ENCODE results near the gene CDKN2AIP.

Gene CDKN2AIP

GRCh38 chr4:183407635-183408464 lies 36.6 kb upstream of the CDKN2AIP start:
- peak overlapping the region; percentile 84 for H3K4me3 Mint-ChIP-seq
- DNase-seq (ENCODE audit: low spot score in 2 of 2) (no peak), ATAC-seq (ENCODE audit: low read depth) (no peak)
- H3K27ac Mint-ChIP-seq: peak overlapping the region; percentile 93
- H3K27me3 Mint-ChIP-seq: no peaks in the 10 kb centered on the region
- H3K4me1 Mint-ChIP-seq: peaks cover 7% of the 10 kb centered on the region
- H3K9me3 Mint-ChIP-seq: no peaks in the 10 kb centered on the region
- H3K36me3 Mint-ChIP-seq: no peaks in the 10 kb centered on the region

GRCh38 chr4:183408796-183409195 lies 35.6 kb upstream of the CDKN2AIP start:
- Mint-ChIP-seq H3K4me1 (peaks cover 7% of the 10 kb centered on the region), H3K4me3 (no peak overlapping the region), H3K27me3 (no peaks in the 10 kb centered on the region), H3K36me3 (no peaks in the 10 kb centered on the region), H3K9me3 (no peaks in the 10 kb centered on the region), H3K27ac (no peak overlapping the region)
- ATAC-seq (ENCODE audit: low read depth) (no peak), DNase-seq (ENCODE audit: low spot score in 2 of 2) (no peak)

- no peaks in the 10 kb centered on the region for H3K9me3 Mint-ChIP-seq
- H3K36me3 Mint-ChIP-seq: no peaks in the 10 kb centered on the region
- no peak overlapping the region for H3K27ac Mint-ChIP-seq
- ATAC-seq (ENCODE audit: low read depth): no peak
- no peak for DNase-seq (ENCODE audit: low spot score in 2 of 2)
- H3K27me3 Mint-ChIP-seq: no peaks in the 10 kb centered on the region
- no peak overlapping the region for H3K4me3 Mint-ChIP-seq
- peaks cover 7% of the 10 kb centered on the region for H3K4me1 Mint-ChIP-seq
Observed at GRCh38 chr4:183409483-183409882, 35.0 kb upstream of the CDKN2AIP start.

GRCh38 chr4:183409934-183410333 lies 34.5 kb upstream of the CDKN2AIP start:
- no peak for ATAC-seq (ENCODE audit: low read depth)
- no peak for DNase-seq (ENCODE audit: low spot score in 2 of 2)
- Mint-ChIP-seq H3K9me3 (no peaks in the 10 kb centered on the region), H3K4me1 (peaks cover 7% of the 10 kb centered on the region), H3K27me3 (peaks cover under 1% of the 10 kb centered on the region), H3K4me3 (no peak overlapping the region), H3K27ac (no peak overlapping the region), H3K36me3 (no peaks in the 10 kb centered on the region)

- Mint-ChIP-seq H3K4me3 (no peak overlapping the region), H3K27ac (no peak overlapping the region), H3K27me3 (peaks cover 4% of the 10 kb centered on the region), H3K9me3 (no peaks in the 10 kb centered on the region), H3K36me3 (no peaks in the 10 kb centered on the region), H3K4me1 (peaks cover 7% of the 10 kb centered on the region)
- DNase-seq (ENCODE audit: low spot score in 2 of 2): no peak
- no peak for ATAC-seq (ENCODE audit: low read depth)
Observed at GRCh38 chr4:183411291-183411861, 33.1 kb upstream of the CDKN2AIP start.

GRCh38 chr4:183412821-183413220 lies 31.6 kb upstream of the CDKN2AIP start:
- Mint-ChIP-seq H3K4me3 (no peak overlapping the region), H3K36me3 (no peaks in the 10 kb centered on the region), H3K27ac (no peak overlapping the region), H3K4me1 (peaks cover 2% of the 10 kb centered on the region), H3K27me3 (peaks cover 4% of the 10 kb centered on the region), H3K9me3 (no peaks in the 10 kb centered on the region)
- no peak for DNase-seq (ENCODE audit: low spot score in 2 of 2)
- no peak for ATAC-seq (ENCODE audit: low read depth)

GRCh38 chr4:183413234-183414200 lies 30.9 kb upstream of the CDKN2AIP start:
- Mint-ChIP-seq H3K36me3 (no peaks in the 10 kb centered on the region), H3K27ac (no peak overlapping the region), H3K9me3 (no peaks in the 10 kb centered on the region), H3K27me3 (peaks cover 4% of the 10 kb centered on the region), H3K4me3 (no peak overlapping the region), H3K4me1 (no peaks in the 10 kb centered on the region)
- no peak for ATAC-seq (ENCODE audit: low read depth)
- no peak for DNase-seq (ENCODE audit: low spot score in 2 of 2)

- no peaks in the 10 kb centered on the region for H3K9me3 Mint-ChIP-seq
- H3K36me3 Mint-ChIP-seq: no peaks in the 10 kb centered on the region
- DNase-seq (ENCODE audit: low spot score in 2 of 2): no peak
- no peak overlapping the region for H3K4me3 Mint-ChIP-seq
- ATAC-seq (ENCODE audit: low read depth): no peak
- H3K27me3 Mint-ChIP-seq: peaks cover 10% of the 10 kb centered on the region
- no peaks in the 10 kb centered on the region for H3K4me1 Mint-ChIP-seq
- H3K27ac Mint-ChIP-seq: no peak overlapping the region
Observed at GRCh38 chr4:183416879-183417755, 27.3 kb upstream of the CDKN2AIP start.

GRCh38 chr4:183422962-183423631 lies 21.3 kb upstream of the CDKN2AIP start:
- DNase-seq (ENCODE audit: low spot score in 2 of 2): no peak
- Mint-ChIP-seq H3K27me3 (peaks cover 8% of the 10 kb centered on the region), H3K9me3 (no peaks in the 10 kb centered on the region), H3K4me3 (no peak overlapping the region), H3K36me3 (no peaks in the 10 kb centered on the region), H3K4me1 (no peaks in the 10 kb centered on the region), H3K27ac (no peak overlapping the region)
- ATAC-seq (ENCODE audit: low read depth): no peak

- no peak overlapping the region for H3K4me3 Mint-ChIP-seq
- DNase-seq (ENCODE audit: low spot score in 2 of 2): no peak
- no peak for ATAC-seq (ENCODE audit: low read depth)
- no peaks in the 10 kb centered on the region for H3K4me1 Mint-ChIP-seq
- H3K9me3 Mint-ChIP-seq: no peaks in the 10 kb centered on the region
- H3K27me3 Mint-ChIP-seq: peaks cover 6% of the 10 kb centered on the region
- no peaks in the 10 kb centered on the region for H3K36me3 Mint-ChIP-seq
- no peak overlapping the region for H3K27ac Mint-ChIP-seq
Observed at GRCh38 chr4:183424109-183424744, 20.2 kb upstream of the CDKN2AIP start.

GRCh38 chr4:183426507-183426906 lies 17.9 kb upstream of the CDKN2AIP start:
- peaks cover 2% of the 10 kb centered on the region for H3K4me1 Mint-ChIP-seq
- no peak for DNase-seq (ENCODE audit: low spot score in 2 of 2)
- H3K9me3 Mint-ChIP-seq: no peaks in the 10 kb centered on the region
- no peaks in the 10 kb centered on the region for H3K36me3 Mint-ChIP-seq
- no peak overlapping the region for H3K27ac Mint-ChIP-seq
- H3K27me3 Mint-ChIP-seq: peaks cover 8% of the 10 kb centered on the region
- no peak overlapping the region for H3K4me3 Mint-ChIP-seq
- no peak for ATAC-seq (ENCODE audit: low read depth)

- no peak for ATAC-seq (ENCODE audit: low read depth)
- H3K4me1 Mint-ChIP-seq: peaks cover 2% of the 10 kb centered on the region
Observed at GRCh38 chr4:183429489-183429888, 14.9 kb upstream of the CDKN2AIP start.

More at GRCh38 chr4:183429489-183429888, 14.9 kb upstream of the CDKN2AIP start:
- Mint-ChIP-seq H3K27ac (no peak overlapping the region), H3K9me3 (no peaks in the 10 kb centered on the region), H3K4me3 (no peak overlapping the region), H3K27me3 (peaks cover 11% of the 10 kb centered on the region), H3K36me3 (no peaks in the 10 kb centered on the region)
- DNase-seq (ENCODE audit: low spot score in 2 of 2): no peak

All from memory B cell (primary cell).